PC-3 (cell line): ENCODE results near the gene PFN4. TPM values are rescaled to one million over a fixed set of nuclear protein-coding genes. Genes with fewer than 3 reads are reported as not detected.
"Not testable (repeated sequence)": the region's sequence is repeated elsewhere in the genome, so short reads cannot be mapped to it uniquely, and the experiment has no call there.

ENCODE experiments used
- ATAC-seq: fragments of 200-7000 bp; cut with Tn5 transposase; 2 replicates; pipeline ENCODE4 v1.9.1; 2020; ENCODE audit warnings: mild to moderate bottlenecking, moderate library complexity
- BruUV-seq: library from RNA; stranded (reverse); fragments of 400-500 nt; replicated peaks from 2 replicates; lab custom pipeline; 2021; lab: Mats Ljungman, UMichigan
- CTCF ChIA-PET: fragments of 300-600 bp; sonication (Branson Sonifier 250); formaldehyde crosslinking; loops from one replicate; lab custom pipeline; 2022; ENCODE audit warnings: antibody characterized with exemption; lab: Charles Lee
- POLR2A ChIA-PET: fragments of 300-600 bp; sonication (Branson Sonifier 250); formaldehyde crosslinking; loops from one replicate; lab custom pipeline; 2022; ENCODE audit warnings: antibody characterized with exemption; ENCODE audit not compliant: unreplicated experiment; lab: Charles Lee
- DNase-seq: peaks from one replicate; pipeline ENCODE4 v3.0.0-alpha.2; 2015
- H2AFZ ChIP-seq: fragments of 300-600 bp; sonication (generic); 2 replicates; pipeline ENCODE4 v1.6.0; 2016; ENCODE audit warnings: antibody characterized with exemption, low read length
- H3F3A ChIP-seq: fragments of 300-600 bp; sonication (generic); one replicate; pipeline ENCODE4 v1.6.0; 2017; ENCODE audit warnings: antibody characterized with exemption, low read length, control low read depth, mild to moderate bottlenecking; ENCODE audit not compliant: unreplicated experiment
- H3K27ac ChIP-seq: fragments of 300-600 bp; sonication (generic); 2 replicates; pipeline ENCODE4 v1.5.1; 2016; ENCODE audit warnings: mild to moderate bottlenecking, low read length
- H3K27me3 ChIP-seq: fragments of 300-600 bp; sonication (generic); 2 replicates; pipeline ENCODE4 v1.6.1; 2016; ENCODE audit warnings: low read length, mixed read lengths
- H3K36me3 ChIP-seq: fragments of 300-600 bp; sonication (generic); 2 replicates; pipeline ENCODE4 v1.6.1; 2016; ENCODE audit warnings: low read depth, mixed run types, low read length, mixed read lengths
- H3K4me1 ChIP-seq: fragments of 300-600 bp; sonication (generic); 2 replicates; pipeline ENCODE4 v1.5.1; 2016; ENCODE audit warnings: low read length; ENCODE audit not compliant: insufficient read depth
- H3K4me2 ChIP-seq: fragments of 300-600 bp; sonication (generic); 2 replicates; pipeline ENCODE4 v1.6.0; 2016; ENCODE audit warnings: low read length
- H3K4me3 ChIP-seq: fragments of 300-600 bp; sonication (generic); 2 replicates; pipeline ENCODE4 v1.5.1; 2016; ENCODE audit warnings: mild to moderate bottlenecking, low read length, mixed read lengths
- H3K79me2 ChIP-seq: fragments of 300-600 bp; sonication (generic); 2 replicates; pipeline ENCODE4 v1.6.1; 2017; ENCODE audit warnings: low read length, mixed read lengths
- H3K9ac ChIP-seq: fragments of 300-600 bp; sonication (generic); 2 replicates; pipeline ENCODE4 v1.6.0; 2016; ENCODE audit warnings: mild to moderate bottlenecking, low read length
- H3K9me2 ChIP-seq: fragments of 300-600 bp; sonication (generic); replicated peaks from 2 replicates; pipeline ENCODE4 v1.6.1; 2016; ENCODE audit warnings: mixed run types, low read length, mixed read lengths
- H3K9me3 ChIP-seq: fragments of 300-600 bp; sonication (generic); 2 replicates; pipeline ENCODE4 v1.6.1; 2016; ENCODE audit warnings: low read length, mixed read lengths
- H4K20me1 ChIP-seq: fragments of 300-600 bp; sonication (generic); 2 replicates; pipeline ENCODE4 v1.6.1; 2016; ENCODE audit warnings: low read length, mixed read lengths
- CTCF ChIP-seq: fragments of 300-600 bp; sonication (generic); conservative IDR thresholded peaks from 2 replicates; pipeline ENCODE4 v1.5.1; 2017; ENCODE audit warnings: antibody characterized with exemption, low read depth, mild to moderate bottlenecking, low read length
- EZH2 ChIP-seq: fragments of 300-600 bp; sonication (generic); IDR thresholded peaks from one replicate; pipeline ENCODE4 v1.6.1; 2017; ENCODE audit warnings: antibody characterized with exemption, mild to moderate bottlenecking, low read length; ENCODE audit not compliant: unreplicated experiment
- EZH2phosphoT487 ChIP-seq: fragments of 300-600 bp; sonication (generic); IDR thresholded peaks from 2 replicates; pipeline ENCODE4 v1.6.1; 2018; ENCODE audit warnings: mild to moderate bottlenecking, antibody characterized with exemption, low read length, borderline replicate concordance
- intact Hi-C: fragments of 100-400 bp; cut with micrococcal nuclease; formaldehyde crosslinking; loops from 2 replicates; pipeline ENCODE4 v1.9.0; 2023
- total RNA-seq: library from RNA; depleted of rRNA; stranded (reverse); fragments of >200 nt; gene quantifications from 2 replicates; pipeline ENCODE4 v1.2.3, GENCODE V29; 2014

PFN4 gene
- total RNA-seq, 1 experiment from 2014 or later: 0.44 TPM

DNA sequence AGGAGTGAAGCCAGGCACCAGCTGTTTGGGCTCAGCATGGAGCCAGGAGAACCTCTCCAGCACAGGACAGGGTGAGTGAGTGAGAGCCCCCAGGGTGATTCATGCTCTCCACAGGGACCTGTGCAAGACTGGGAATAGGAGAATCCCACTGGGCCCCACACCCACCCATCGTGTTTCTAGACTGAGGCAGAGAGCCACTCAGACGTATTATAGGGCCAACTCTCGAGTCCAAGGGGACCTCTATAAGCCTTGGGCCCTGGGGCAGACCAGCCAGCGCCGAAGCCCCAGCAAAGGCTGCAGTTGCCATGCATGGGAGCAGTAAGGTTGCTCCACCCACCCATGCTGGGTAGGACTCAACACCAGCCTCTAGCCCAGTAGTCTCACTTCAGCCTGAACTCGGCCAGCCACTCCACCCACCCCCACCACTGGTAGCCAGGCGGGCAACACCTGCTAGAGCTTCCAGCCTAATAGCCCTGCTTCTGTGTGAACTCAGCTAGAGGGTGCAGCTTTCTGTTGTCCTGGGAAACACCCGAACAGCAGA is 19.0 kb downstream of the PFN4 start:
- no peak overlapping the region for H3K4me3 ChIP-seq
- H3K4me1 ChIP-seq: no peaks in the 10 kb centered on the region
- intact Hi-C loops: no loop called here
- ChIA-PET CTCF (no interaction called here), POLR2A (no interaction called here)
- H3K36me3 ChIP-seq: no peaks in the 10 kb centered on the region
- no peak overlapping the region for H3K4me2 ChIP-seq
- BruUV-seq: no TSS peak
- H3K9ac ChIP-seq: no peak overlapping the region
- H2AFZ ChIP-seq: no peak overlapping the region
- no peaks in the 10 kb centered on the region for H3F3A ChIP-seq
- ATAC-seq (no peak), DNase-seq (no peak)
- H4K20me1 ChIP-seq: no peaks in the 10 kb centered on the region
- no peak for TF ChIP-seq EZH2phosphoT487
- TF ChIP-seq CTCF: no peak
- TF ChIP-seq EZH2: no peak
- H3K27me3 ChIP-seq: no peaks in the 10 kb centered on the region
- no peaks in the 10 kb centered on the region for H3K79me2 ChIP-seq
- H3K9me3 ChIP-seq: no peaks in the 10 kb centered on the region
- H3K9me2 ChIP-seq: no peaks in the 10 kb centered on the region
- H3K27ac ChIP-seq: no peak overlapping the region

GRCh38 chr2:24102677-24103076 is 20.5 kb downstream of the PFN4 start:
- H3K4me1 ChIP-seq: no peaks in the 10 kb centered on the region
- intact Hi-C loops: no loop called here
- H3K36me3 ChIP-seq: no peaks in the 10 kb centered on the region
- H2AFZ ChIP-seq: no peak overlapping the region
- TF ChIP-seq CTCF (no peak), EZH2 (no peak), EZH2phosphoT487 (no peak)
- no peak overlapping the region for H3K4me3 ChIP-seq
- no peak overlapping the region for H3K4me2 ChIP-seq
- no peaks in the 10 kb centered on the region for H3F3A ChIP-seq
- H3K9me3 ChIP-seq: no peaks in the 10 kb centered on the region
- ATAC-seq: no peak
- no TSS peak for BruUV-seq
- no peak overlapping the region for H3K27ac ChIP-seq
- ChIA-PET POLR2A (no interaction called here), CTCF (no interaction called here)
- no peaks in the 10 kb centered on the region for H3K9me2 ChIP-seq
- no peak overlapping the region for H3K9ac ChIP-seq
- no peaks in the 10 kb centered on the region for H3K79me2 ChIP-seq
- no peaks in the 10 kb centered on the region for H4K20me1 ChIP-seq
- DNase-seq: no peak
- H3K27me3 ChIP-seq: no peaks in the 10 kb centered on the region

- H3K4me3 ChIP-seq: no peak overlapping the region
- no peak overlapping the region for H3K27ac ChIP-seq
- no peaks in the 10 kb centered on the region for H3K36me3 ChIP-seq
- TF ChIP-seq CTCF (no peak), EZH2phosphoT487 (no peak), EZH2 (no peak)
- DNase-seq: no peak
- no peaks in the 10 kb centered on the region for H3K9me3 ChIP-seq
- no TSS peak for BruUV-seq
- no peaks in the 10 kb centered on the region for H3K27me3 ChIP-seq
- intact Hi-C loops: no loop called here
- H3F3A ChIP-seq: no peaks in the 10 kb centered on the region
- no peak for ATAC-seq
- no peaks in the 10 kb centered on the region for H3K4me1 ChIP-seq
- CTCF ChIA-PET: no interaction called here
- H2AFZ ChIP-seq: no peak overlapping the region
- H3K9ac ChIP-seq: no peak overlapping the region
- H3K79me2 ChIP-seq: no peaks in the 10 kb centered on the region
- no peaks in the 10 kb centered on the region for H4K20me1 ChIP-seq
- POLR2A ChIA-PET: no interaction called here
- H3K4me2 ChIP-seq: no peak overlapping the region
- no peaks in the 10 kb centered on the region for H3K9me2 ChIP-seq
Observed at GRCh38 chr2:24101992-24102391, 21.1 kb downstream of the PFN4 start.

GRCh38 chr2:24100732-24101131 is 22.4 kb downstream of the PFN4 start:
- CTCF ChIA-PET, H4K20me1 ChIP-seq, H3K4me3 ChIP-seq, H3F3A ChIP-seq, DNase-seq, H2AFZ ChIP-seq, H3K79me2 ChIP-seq, ATAC-seq, BruUV-seq, H3K4me2 ChIP-seq, H3K4me1 ChIP-seq, H3K36me3 ChIP-seq, POLR2A ChIA-PET, H3K9me2 ChIP-seq, intact Hi-C loops, H3K9me3 ChIP-seq, H3K9ac ChIP-seq, H3K27ac ChIP-seq, H3K27me3 ChIP-seq: not testable (repeated sequence)
